Measurements from ENCODE around the gene TMEM44.

The TMEM44 gene

DNA sequence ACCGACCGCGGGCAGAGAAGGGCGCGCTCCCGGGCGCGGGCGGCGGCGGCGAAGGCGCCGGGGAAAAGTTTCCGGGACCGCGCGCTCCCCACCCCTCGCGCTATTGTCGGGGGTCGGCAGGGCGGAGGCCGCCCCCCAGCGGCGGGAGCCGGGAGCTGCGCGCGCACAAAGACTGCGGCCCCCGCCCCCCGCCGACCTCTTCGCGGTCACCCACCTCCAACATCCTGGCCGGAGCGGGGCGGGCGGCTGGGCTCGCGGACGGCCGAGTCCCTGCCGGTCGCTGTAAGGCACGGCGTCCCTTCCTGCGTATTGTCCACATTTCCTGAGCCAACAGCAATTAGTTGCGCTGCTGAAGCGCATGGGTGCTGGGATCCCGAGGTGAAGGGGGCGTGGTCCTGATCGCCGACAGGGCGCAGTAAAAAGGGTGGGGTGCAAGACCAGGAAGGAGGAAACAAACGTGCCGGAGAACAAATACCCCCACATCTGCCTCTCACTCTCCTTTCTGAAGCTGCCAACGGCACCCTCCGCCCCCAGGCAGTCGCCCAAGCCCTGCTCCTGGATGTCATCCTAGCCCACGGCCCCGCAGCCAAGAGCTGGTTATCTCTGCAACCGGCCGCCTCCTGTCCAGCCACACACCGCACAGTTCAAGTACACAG is at the start of gene TMEM44:
Gene TMEM44 (minus strand): TSS at position 71 of the 656 bp plus-strand sequence. CDS start 204 bp downstream, outside the sequence.
- peak; percentile 77 for DNase-seq

DNA sequence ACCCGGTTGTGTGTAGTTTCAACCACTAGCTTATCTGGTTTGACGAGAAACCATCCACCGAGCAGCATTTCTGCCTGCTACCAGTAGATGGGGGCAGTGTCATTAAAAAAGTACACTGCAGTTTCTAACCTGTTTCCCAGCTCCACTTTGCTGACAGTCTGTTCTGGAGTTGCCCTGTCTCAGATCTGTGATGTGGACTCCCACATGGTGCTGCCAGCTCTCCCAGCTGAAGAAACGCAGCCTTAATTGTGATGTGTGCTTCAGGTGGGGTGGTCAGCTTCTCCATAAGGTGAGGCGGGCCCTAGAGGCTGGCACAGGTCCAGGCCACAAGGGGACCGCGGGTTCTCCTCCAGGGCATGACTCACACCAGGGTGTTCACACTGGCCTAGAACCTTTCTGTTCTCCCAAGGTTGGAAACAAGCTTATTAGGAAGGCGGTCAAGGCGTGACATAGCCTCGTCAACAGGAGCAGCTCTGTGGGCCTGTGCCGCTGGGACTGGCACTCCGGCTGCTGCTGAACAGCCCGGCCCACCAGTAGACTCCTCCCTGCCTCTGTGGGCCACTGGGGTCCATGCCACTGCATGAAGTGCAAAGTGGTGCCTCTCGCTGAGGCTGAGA is 49.6 kb upstream of the TMEM44 start:
- peak; percentile 72 for DNase-seq

DNA sequence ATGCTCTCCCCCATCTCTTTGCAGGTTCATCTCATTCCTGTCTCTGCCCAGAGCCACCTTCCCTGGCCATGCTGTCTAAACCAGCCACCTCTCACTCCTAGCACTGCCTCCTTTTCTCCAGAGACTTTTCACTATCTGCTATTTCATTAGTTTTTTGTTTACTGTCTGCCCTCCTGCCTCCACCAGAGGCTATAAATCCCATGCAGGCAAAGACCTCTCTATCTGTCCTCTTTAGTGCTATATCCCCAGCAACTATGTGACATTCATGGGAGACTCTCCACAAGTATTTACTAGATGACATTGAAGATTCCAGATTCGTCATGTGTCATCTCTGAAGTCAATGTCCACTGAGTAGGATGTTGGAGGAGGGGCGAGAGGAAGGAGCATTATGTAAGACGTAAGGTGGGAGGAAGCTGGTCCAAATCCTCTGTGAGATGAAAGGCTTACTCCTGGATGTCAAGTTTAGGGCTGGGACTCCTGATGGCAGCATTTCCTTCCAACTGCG is 49.0 kb upstream of the TMEM44 start:
- DNase-seq: no peak

- no peak for DNase-seq
Observed at GRCh38 chr3:194680888-194681615, 47.8 kb upstream of the TMEM44 start.

- DNase-seq: no peak
Observed at GRCh38 chr3:194676471-194676870, 43.3 kb upstream of the TMEM44 start.

GRCh38 chr3:194675680-194676079 is 42.5 kb upstream of the TMEM44 start:
- no peak for DNase-seq

- DNase-seq: no peak
Observed at GRCh38 chr3:194675081-194675640, 41.9 kb upstream of the TMEM44 start.

GRCh38 chr3:194673761-194674160 is 40.5 kb upstream of the TMEM44 start:
- DNase-seq: no peak

DNA sequence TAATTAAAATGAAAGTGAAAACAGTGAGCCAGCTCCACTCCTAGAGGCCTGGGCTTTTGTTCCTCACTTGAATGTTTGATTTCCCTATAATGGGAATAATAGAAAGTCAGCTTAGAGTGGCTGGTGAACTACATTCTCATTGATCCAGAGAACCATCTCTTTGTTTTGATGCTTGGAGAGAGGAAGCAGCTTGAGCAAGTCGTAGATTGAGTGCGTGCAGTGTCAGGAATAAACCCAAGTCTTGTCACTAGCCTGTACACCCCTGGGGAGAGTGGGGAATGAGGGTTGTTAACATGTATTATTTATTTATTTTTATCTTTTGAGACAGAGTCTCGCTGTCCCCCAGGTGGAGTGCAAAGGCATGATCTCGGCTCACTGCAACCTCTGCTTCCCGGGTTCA is 39.7 kb upstream of the TMEM44 start:
- DNase-seq: no peak

GRCh38 chr3:194671900-194672808 is 38.9 kb upstream of the TMEM44 start, which contains the start of gene LSG1:
Gene LSG1, minus strand, starts transcription at chr3:194672191. Its CDS starts 29 bp downstream, at chr3:194672162.
- DNase-seq: peak; percentile 90

GRCh38 chr3:194671511-194671899 is 38.3 kb upstream of the TMEM44 start:
- no peak for DNase-seq

DNA sequence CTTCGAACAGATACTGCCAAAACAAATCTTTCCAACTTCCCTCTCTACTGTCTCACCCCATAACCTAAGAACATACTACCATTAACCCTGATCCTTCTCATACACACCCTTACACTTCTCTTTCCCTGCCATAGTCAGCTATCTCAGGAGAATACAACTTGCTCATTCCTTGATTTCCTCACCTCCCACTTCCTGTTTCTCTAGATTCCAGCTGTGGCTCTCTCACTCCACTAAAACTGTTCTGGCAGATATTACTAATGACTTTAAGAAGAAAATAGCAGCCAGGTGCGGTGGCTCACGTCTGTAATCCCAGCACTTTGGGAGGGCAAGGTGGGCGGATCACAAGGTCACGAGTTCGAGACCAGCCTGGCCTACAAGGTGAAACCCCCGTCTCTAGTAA is 34.1 kb upstream of the TMEM44 start:
- DNase-seq: no peak

GRCh38 chr3:194664857-194665256 is 31.6 kb upstream of the TMEM44 start:
- peak; percentile 28 for DNase-seq

- DNase-seq: no peak
Observed at GRCh38 chr3:194661946-194662345, 28.7 kb upstream of the TMEM44 start.

GRCh38 chr3:194661374-194661773 is 28.2 kb upstream of the TMEM44 start:
- no peak for DNase-seq

GRCh38 chr3:194659778-194660177 is 26.6 kb upstream of the TMEM44 start:
- no peak for DNase-seq

DNA sequence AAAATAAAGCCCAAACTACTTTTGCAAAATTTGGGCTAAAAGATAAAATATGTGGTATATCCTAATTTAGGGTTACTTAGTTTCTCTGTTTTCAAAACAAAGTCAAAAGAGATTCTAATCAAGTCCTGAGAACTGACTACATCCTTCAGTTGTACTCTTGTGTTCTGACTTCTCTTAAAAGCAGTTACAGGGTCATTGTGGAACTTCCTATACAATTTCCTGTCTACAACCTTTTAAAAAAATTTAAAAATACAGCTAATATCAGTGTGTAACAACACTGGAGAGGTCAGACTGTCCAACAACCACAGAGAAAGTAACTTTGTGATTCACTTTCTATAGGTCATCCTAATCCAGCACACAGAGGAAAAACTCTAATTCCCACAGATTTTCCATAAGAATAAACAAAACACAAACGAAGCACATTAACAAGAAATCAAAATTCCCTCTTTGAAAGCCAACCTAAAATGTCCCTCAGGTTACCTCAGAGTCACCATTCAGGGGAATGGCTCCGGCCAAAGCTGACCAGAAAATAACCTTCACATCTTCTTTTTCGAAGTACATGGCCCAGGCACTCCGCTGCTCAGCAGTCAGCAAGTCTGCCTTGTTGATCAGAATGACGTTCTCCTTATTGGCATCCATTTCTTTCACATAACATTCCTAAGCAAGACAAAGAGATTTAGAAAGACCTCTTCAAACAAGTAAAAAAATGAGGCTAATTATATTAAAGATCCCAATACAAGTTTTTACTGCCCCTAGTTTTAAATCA is 25.4 kb upstream of the TMEM44 start:
- no peak for DNase-seq

GRCh38 chr3:194657439-194657838 is 24.2 kb upstream of the TMEM44 start:
- no peak for DNase-seq

DNA sequence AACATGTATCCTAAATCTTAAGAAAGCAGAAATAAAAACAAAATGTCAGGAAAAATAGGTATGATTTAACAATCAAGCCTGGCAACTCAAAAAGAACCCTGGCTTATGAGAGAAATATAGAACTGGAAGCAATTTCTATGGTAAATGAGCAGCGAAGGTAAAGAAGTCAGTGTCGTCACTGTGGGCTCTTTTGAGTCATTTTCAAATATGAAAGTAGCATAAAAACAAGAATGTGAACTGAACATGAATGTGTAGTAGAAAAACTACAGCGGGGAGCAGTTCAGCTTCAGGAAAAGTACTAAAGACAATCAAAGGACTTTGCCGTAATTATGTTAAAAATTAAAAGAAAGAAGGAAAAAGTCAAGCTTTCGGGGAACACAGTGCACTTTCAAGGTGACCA is 21.2 kb upstream of the TMEM44 start:
- DNase-seq: no peak

GRCh38 chr3:194647747-194648146 is 14.5 kb upstream of the TMEM44 start:
- no peak for DNase-seq

DNA sequence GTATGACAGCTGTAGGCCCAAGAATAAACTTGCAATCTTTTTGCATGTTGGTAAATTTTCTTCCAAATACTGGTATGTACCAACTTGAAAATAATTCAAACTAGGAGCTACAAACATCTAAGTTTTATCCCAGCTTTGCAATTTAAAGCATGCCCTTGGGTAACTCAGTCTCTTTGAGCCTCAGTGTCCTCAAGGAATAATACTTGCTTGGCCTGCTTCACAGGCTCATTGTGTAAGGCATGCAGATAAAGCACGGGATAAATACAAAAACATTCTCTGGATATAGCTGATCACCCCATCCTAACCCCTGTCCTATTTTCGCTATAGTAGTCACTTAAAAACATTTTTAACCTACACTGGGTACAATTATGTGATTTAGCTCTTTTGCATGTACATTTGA is 9.6 kb upstream of the TMEM44 start:
- DNase-seq: no peak

DNA sequence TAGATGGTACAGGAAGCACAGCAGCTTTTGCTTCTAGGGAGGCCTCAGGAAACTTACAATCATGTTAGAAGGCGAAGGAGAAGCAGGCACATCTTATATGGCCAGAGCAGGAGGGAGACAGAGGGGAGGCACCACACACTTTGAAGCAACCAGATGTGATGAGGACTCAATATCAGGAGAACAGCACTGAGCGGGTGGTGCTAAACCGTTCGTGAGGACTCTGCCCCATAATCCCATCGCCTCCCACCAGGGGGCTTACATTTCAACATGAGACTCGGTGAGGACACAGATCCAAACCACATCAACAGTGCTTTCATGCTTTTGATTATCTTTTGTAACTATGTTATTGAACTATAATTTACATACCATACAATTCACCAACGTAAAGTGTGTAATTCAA is 7.6 kb upstream of the TMEM44 start:
- DNase-seq: peak; percentile 26
